ENCODE results near the gene LAMA4.

Gene LAMA4

GRCh38 chr6:112234601-112235000 is 19.8 kb downstream of the LAMA4 start:
- no peak for DNase-seq

DNA sequence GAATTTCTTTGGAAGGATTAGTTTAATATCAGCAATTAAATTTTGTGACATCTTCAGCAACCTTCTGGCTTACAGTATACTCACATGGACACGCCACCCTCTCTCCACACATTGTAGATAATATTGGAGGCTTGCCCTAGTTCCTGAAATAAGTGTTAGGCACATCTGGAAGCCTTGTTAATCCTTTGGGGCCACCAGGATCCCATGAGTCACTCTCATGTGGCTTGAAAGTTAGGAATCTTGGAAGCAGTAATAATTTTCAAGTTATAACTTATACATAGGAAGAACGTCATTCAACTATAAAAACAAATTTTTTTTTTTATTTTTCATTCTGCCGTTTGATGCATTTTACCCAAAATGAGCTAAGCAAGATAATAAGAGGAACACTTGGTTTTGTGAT is 20.5 kb downstream of the LAMA4 start:
- no peak for DNase-seq

DNA sequence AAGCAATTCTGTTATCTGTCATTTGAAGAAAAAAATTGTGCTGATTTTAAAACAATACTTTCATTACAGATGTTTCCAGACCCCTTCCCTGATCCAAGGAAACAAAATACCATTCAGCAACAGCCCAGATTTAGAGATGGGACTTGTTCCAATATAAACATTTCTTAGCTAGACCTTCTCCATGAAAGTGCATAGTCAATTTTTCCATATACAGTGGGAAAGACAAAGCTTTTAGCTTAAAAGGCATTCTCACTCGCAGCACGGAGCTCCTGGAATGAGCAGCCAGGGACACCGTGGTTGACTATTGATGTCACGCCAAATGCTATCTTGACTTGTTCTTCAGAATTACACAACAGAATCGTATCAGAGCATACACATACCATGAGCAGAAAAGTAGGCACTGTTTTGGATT is 21.5 kb downstream of the LAMA4 start:
- DNase-seq, result no peak

- no peak for DNase-seq
These were observed 22.7 kb downstream of the LAMA4 start for GRCh38 chr6:112231594-112232060.

- no peak for DNase-seq
These were observed 23.2 kb downstream of the LAMA4 start for GRCh38 chr6:112231164-112231563.

- DNase-seq, result no peak
These were observed 25.7 kb downstream of the LAMA4 start for GRCh38 chr6:112228480-112229332.

GRCh38 chr6:112227992-112228391 is 26.4 kb downstream of the LAMA4 start:
- no peak for DNase-seq

- DNase-seq, result no peak
These were observed 27.0 kb downstream of the LAMA4 start for GRCh38 chr6:112227411-112227810.

DNA sequence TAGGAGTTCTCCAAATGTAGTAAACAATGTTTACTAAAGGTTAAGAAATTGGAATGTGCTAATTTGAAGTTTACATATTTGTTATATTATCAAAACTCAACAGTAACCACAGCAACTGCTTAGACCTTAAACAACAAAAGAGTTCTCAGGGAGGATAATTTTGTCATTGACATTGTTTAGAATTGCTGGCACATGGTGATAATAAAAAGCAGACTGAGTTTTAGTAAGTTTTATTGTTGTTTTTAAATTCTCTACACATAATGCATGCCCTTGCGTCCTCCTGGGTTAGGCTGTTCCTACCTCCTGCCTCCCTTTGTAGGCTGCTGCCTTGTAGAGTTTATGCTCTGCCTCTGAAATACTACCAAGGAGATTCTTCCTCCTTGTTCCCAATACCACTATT is 28.7 kb downstream of the LAMA4 start:
- DNase-seq, result no peak

DNA sequence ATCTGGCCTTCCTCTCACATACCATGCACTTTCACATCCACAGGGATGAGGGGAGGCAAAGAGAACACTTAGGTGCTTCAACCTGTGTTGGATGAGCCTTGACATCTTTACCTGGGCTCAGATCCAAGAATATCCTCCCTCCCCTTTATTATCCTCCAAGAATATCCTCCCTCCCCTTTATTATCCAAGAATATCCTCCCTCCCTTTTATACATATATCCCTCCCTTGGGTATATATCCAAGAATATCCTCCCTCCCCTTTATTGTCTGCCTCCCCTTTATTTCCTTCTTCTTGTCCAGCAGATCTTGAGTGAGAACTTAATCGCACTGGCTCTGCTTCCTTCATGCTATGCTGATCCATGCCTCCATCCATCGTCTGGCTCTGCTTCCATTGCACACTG is 30.3 kb downstream of the LAMA4 start:
- no peak for DNase-seq

DNA sequence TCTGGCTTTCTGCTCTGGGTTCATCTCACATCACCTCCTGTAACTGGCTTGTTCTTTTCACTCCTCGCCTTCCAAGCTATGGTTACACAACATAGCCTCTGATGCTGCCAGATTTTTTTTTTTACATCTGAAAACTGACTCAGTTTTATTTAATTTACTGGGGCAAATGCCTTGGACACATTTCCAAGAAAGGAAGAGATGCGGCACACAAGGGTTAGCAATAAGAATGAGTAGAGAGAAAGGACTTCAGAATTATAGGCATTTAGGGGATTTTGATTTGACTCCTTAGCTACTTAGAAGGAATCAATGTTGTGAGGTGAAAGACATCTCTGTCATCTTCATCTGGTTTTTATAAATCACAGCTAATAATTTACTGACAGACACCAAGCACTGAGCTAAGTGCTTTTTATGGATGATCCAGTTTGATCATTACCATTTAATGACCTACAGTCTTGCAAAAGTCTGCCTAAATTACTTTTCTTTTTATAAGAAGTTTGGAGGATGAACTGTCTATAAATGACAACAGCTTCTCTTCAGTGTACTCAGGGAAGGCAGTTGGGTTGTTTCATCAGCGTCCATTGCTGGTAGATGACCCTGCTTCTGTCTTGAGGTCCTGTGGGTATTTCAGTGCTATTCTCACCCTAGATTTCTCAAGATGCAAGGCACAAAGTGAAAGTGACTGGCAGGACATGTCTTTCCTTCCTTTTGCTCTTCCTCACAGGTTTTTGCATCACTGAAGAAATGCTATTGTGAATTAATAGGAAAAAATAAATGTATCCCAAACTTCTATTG is 31.1 kb downstream of the LAMA4 start:
- no peak for DNase-seq

DNA sequence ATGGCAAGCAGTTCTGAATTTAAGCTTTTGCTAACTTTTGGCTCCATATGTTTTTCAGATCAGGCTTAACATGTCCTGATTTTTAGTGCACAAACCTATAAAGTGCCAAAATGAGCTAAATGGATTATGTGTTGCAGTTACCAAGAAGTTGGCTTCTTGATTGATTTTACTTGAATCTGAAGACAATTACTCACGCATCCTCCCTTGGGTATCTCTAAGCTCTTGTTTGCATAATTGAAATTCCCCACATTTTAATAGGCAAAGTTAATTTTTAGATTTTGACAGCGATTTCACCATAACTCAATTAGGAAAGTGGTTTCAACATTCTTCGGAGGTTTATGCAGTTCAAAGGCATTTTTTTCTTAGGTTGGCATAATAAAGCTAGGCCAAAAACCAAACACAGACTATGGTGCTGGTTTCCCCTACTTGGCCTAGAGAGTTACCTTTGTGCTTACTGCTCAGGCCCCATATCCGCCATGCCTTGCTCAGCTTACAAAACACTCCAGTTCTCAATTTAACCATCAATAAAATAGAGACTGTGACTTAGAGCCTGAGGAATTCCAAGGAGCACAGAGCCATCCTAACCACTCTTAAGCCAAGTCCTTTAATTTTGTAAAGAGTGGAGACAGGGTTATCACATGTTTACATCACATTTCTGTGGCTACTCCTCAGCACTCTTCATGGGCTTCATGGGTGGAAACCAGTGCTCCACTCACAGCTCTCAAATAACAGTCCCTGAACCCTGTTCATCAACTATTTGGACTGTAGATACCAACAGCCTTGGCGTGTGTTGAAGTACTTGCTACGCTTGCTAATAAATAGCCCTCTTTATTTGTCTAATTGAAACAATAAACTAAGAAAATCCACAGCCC is 32.1 kb downstream of the LAMA4 start:
- no peak for DNase-seq

GRCh38 chr6:112221561-112221960 is 32.8 kb downstream of the LAMA4 start:
- no peak for DNase-seq

DNA sequence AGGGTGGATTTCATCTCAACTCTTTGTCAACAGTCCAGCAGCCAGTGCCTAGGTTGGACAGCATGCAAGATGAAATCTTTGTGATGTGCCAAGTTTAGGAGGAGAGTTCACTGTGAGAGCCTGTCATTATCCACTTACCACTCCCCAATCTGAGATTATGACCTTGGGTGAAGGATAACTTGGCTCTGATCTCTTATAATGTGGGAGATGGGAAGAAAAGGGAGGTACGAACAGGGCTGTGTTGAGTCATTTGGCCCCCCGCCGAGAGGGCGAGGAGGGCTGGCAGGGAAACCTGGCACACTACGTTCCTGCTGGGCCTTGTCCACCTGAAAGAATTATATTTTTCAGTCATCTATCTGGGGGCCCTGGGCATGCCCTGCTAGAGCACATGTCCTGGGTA is 35.8 kb downstream of the LAMA4 start:
- no peak for DNase-seq

GRCh38 chr6:112216662-112217551 is 37.5 kb downstream of the LAMA4 start:
- no peak for DNase-seq

DNA sequence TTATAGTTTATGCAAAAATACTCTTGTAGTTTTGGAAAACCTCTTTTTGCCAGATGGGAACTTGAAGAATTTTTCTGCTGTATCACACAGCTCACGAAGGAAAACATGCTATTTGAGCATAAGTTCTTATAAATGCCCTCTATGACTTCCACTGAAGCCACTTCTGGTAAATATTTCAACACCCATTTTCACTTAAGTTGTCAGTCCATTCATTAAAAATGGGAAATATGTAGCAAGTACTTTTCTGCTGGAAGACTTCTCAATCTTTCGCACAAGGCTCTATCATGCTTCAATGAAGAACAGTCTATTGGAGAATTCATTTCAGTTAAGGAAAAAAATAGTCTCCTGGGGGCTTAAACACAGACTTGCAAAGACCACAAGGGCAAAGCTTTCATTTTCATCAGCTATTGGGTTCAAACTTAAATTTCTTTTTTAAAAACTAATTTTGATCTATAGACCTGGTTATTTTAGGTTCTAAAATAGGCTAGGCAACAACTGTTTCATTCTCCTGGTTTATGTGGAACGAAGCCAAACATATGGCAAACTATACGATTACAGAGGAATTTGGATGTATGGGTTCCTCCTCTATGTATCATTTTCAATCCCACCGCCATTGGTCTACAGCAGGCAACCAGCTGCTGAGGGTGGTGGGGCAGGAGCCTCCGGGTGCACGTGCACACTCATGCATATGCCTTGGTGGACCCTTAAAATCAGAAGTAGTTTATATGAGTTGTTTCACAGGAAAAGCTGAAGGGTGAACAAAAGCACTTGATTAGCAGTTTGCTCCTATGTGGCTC is 38.7 kb downstream of the LAMA4 start:
- DNase-seq, result no peak

- DNase-seq, result no peak
These were observed 39.6 kb downstream of the LAMA4 start for GRCh38 chr6:112214739-112215269.

DNA sequence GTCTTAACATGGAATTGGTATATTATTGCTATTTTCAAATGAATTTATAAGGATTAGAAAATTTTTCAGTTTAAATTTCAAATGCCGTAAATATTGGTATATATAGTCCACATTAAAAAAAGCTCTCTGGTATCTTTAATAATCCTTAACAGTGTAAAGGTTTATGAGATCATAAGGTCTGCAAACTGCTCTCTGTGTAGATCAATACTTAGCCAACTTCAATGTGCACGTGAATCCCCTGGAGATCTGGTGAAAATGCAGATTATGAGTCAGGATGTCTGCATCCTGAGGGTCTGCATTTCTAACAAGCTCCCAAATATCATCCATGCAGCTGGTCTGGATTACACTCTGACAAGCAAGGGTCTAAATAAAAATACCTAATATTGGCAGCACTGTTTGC is 43.5 kb downstream of the LAMA4 start:
- DNase-seq, result no peak

GRCh38 chr6:112209131-112209530 is 45.2 kb downstream of the LAMA4 start:
- no peak for DNase-seq

GRCh38 chr6:112207776-112208175 is 46.6 kb downstream of the LAMA4 start:
- no peak for DNase-seq

DNA sequence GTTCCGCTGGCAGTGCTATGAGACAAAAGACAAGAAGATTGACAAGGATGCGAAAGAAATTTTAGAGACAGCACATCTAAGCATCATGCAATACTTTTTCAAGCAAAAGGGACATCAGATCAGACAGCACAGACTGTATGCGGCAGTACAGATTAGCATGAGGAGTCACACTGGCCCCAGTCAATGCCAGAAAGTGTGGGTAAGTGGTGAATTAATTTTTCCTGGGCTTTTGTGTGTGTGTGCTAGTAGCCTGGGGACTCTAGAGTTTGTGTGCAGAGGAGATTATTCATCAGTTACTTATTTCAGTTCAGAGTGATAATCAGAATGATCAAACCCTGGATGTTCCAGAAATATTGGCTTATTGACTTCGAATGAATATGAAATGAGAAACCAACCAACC is 47.2 kb downstream of the LAMA4 start:
- DNase-seq, result no peak
